ENCODE data around the gene PDLIM7. TPM values are rescaled to one million over a fixed set of nuclear protein-coding genes. Genes with fewer than 3 reads are reported as not detected.

Gene PDLIM7
- total RNA-seq, 1 donor, result 91.4 TPM

- no peak overlapping the region for H3K4me3 ChIP-seq (ENCODE audit: low read depth, low read length)
- TF ChIP-seq CTCF (IDR thresholded peaks at IDR 0.05; ENCODE audit: insufficient read depth, low read length), result no peak
- no peak for DNase-seq (ENCODE audit: low read depth)
Observed at GRCh38 chr5:177501874-177502678, 4.7 kb upstream of the PDLIM7 start.

- H3K4me3 ChIP-seq (ENCODE audit: low read depth, low read length), result no peak overlapping the region
- DNase-seq (ENCODE audit: low read depth), result peak; percentile 89
- TF ChIP-seq CTCF (IDR thresholded peaks at IDR 0.05; ENCODE audit: insufficient read depth, low read length), result peak; percentile 96
Observed at GRCh38 chr5:177500685-177501522, 3.5 kb upstream of the PDLIM7 start.

GRCh38 chr5:177499842-177500241, 2.4 kb upstream of the PDLIM7 start:
- H3K4me3 ChIP-seq (ENCODE audit: low read depth, low read length), result no peak overlapping the region
- no peak for DNase-seq (ENCODE audit: low read depth)
- no peak for TF ChIP-seq CTCF (IDR thresholded peaks at IDR 0.05; ENCODE audit: insufficient read depth, low read length)

GRCh38 chr5:177498013-177498787, 796 bp upstream of the PDLIM7 start:
- TF ChIP-seq CTCF (IDR thresholded peaks at IDR 0.05; ENCODE audit: insufficient read depth, low read length), result no peak
- peak overlapping the region; percentile 66 for H3K4me3 ChIP-seq (ENCODE audit: low read depth, low read length)
- DNase-seq (ENCODE audit: low read depth), result no peak

- H3K4me3 ChIP-seq (ENCODE audit: low read depth, low read length), result peak overlapping the region; percentile 85
- DNase-seq (ENCODE audit: low read depth), result peak; percentile 86
- no peak for TF ChIP-seq CTCF (IDR thresholded peaks at IDR 0.05; ENCODE audit: insufficient read depth, low read length)
Observed at GRCh38 chr5:177496727-177497291, 595 bp downstream of the PDLIM7 start.

GRCh38 chr5:177496070-177496726, 1.2 kb downstream of the PDLIM7 start:
- TF ChIP-seq CTCF (IDR thresholded peaks at IDR 0.05; ENCODE audit: insufficient read depth, low read length), result peak; percentile 49
- peak; percentile 60 for DNase-seq (ENCODE audit: low read depth)

More at GRCh38 chr5:177496070-177496726, 1.2 kb downstream of the PDLIM7 start:
- H3K4me3 ChIP-seq (ENCODE audit: low read depth, low read length), result peak overlapping the region; percentile 85
